Measurements from ENCODE around the gene SATB1.
"Not testable (repeated sequence)": the region's sequence is repeated elsewhere in the genome, so short reads cannot be mapped to it uniquely, and the experiment has no call there.

The SATB1 gene

DNA sequence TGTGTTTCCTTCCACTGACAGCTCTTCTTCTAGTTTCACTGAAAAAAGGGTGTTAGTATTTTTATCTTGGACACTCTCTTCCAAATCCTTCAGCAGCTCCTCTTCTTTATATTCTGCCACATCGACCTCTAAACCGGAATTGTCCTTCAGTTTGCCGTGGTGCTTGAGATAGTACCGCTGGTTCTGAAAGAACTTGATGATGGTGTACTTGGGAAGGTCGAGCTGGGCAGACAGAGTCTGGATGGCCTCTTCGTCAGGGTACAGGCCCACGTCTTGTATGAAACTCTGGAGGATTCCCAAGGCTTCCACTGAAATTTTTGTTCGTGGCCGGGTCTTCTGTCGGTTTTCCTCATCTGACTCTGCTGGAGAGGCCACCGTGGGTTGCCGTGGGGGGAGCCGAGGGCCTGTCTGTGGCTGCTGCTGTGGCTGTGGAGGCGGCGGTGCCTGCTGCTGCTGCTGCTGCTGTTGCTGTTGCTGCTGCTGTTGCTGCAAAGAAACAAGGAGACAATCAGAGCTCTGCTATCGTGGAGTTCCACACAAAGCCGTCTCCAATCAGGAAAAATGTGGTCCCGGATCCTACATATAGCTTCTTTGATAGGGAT is 75.8 kb downstream of the SATB1 start:
- DNase-seq: no peak

DNA sequence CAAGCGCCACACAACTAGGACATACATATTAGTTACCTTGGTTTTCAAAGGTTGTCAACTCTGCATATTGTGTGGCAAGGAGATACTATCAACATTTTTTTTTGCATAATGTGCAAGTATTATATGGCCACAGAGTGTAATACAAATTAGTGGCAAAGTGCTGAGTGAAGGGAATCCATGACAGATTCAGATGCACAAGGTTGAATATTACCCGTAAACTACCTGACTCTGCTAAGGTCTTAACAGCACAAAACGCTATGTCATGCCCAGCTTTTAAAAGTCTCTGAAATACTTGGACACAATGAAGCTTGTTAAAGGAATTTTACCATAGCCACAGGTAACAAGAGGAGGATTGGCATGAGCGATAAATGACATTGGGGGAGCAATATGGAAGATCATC is 79.0 kb downstream of the SATB1 start:
- DNase-seq: no peak

- no peak for DNase-seq
Measured at GRCh38 chr3:18345015-18345367, 80.1 kb downstream of the SATB1 start.

DNA sequence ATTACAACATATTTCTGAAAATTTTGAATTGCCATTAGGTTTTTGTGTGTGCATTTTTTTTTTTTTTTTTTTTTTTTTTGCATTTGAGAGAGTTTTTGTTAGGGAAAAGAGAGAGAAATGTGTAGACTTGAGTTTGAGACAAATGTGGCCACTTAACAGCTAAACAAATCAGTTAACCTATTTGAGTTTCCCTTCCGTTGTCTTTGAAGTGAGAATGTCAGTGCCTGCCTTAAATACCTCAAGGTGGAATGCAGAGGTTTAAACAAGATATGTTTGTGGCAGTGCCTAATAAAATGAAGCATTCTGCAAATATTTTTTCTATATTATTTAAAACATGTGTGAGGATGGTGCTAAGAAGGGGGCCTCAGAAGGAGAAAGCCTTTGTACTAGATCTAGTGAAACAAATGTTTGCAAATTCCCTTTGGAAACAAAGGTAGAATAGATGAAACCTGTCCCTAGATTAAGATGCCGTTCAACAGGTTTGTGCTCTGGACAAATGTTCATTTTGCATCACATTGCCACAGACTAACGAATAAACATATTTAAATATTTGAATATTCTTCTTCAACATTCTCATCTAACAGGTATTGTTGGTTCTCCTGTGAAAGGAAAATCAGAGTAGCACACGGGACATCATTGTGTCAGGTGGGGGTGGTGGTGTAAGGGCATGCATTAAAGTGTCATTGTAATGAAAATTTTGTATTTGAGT is 80.7 kb downstream of the SATB1 start:
- DNase-seq: no peak

- DNase-seq: no peak
Measured at GRCh38 chr3:18343809-18344208, 81.3 kb downstream of the SATB1 start.

DNA sequence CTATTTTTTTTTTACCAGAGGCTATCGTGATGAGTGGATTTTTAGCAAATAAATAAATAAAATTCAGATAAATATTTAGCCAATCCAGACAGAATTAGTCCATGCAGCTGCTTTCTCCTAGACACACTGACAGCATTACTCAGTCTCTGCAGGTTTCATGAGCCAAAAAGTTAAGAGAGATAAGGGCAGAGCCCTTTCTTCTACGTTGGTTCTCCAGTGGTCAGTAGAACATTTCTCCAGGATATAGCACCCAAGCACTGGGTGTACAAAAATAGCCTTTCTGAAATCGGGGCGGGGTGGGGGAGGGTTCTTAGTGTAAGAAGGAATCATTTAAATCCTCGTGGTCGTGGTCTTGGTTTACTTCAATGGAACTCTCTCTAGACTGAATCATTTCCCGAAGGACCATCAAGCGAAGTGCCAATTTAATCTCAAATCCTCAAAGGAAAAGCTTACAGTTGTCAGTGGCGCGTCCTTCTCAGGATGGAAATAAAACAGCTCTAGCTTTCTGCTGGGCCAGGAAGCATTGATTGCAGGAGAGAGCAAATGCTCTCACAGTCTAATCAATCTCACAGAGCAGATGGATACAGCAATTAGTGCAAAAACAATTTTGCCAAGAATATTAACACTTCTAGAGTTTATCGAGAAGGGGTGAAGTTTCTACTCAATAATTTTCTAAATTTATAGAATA is 86.2 kb downstream of the SATB1 start:
- no peak for DNase-seq

DNA sequence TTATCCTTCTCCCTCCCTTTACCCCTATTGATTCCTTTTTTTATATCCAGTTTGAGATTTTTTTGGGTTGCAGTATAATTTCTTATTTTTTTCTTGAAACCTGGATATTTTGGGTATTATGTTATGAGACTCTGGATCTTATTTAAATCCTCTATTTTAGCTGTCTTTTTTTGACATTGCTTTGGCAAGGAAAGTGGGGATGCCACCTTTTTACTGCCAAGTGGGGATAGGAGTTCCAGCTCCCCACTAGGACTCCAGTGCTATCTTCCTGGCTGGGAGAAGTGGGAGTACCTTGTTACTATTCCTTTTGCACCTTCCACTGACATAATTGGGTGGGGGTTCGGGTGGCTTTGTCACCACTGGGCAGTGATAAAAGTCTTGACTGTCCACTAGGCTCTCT is 87.9 kb downstream of the SATB1 start:
- no peak for DNase-seq

GRCh38 chr3:18334837-18335601 is 90.1 kb downstream of the SATB1 start:
- DNase-seq: no peak

DNA sequence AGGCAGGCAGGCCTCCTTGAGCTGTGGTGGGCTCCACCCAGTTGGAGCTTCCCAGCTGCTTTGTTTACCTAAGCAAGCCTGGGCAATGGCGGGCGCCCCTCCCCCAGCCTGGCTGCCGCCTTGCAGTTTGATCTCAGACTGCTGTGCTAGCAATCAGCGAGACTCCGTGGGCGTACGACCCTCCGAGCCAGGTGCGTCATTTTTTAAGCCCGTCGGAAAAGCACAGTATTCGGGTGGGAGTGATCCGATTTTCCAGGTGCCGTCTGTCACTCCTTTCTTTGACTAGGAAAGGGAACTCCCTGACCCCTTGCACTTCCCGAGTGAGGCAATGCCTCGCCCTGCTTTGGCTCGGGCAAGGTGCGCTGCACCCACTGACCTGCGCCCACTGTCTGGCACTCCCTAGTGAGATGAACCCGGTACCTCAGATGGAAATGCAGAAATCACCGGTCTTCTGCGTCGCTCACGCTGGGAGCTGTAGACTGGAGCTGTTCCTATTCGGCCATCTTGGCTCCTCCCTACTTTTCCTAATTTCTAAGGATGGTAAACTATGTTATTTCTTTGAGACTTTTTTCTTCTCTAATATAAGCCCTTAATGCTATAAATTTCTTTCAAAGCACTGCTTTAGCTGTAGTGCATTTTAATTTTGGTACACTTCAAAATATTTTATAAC is 94.2 kb downstream of the SATB1 start:
- DNase-seq: not testable (repeated sequence)

- no peak for DNase-seq
Measured at GRCh38 chr3:18308096-18308650, 117.0 kb downstream of the SATB1 start.

- no peak for DNase-seq
Measured at GRCh38 chr3:18307529-18307928, 117.6 kb downstream of the SATB1 start.

DNA sequence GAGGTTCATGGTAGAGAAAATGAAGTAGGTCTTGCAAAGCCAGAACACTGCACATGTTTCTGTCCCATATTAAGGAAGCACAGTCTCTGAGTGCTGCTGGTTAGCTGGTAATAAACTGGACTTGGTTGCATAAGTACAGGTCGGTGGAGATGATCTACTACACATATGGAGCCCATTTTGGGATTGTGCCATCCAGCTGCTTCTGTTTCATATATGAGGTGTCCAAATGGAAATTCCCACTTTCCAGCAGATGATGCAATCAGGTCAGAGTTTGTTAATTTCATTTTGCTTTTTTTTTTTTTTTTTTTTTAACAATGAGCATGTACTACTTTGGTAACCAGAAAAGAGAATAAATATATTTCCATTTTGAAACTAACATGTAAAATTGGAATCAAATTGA is 122.6 kb downstream of the SATB1 start:
- DNase-seq: no peak

DNA sequence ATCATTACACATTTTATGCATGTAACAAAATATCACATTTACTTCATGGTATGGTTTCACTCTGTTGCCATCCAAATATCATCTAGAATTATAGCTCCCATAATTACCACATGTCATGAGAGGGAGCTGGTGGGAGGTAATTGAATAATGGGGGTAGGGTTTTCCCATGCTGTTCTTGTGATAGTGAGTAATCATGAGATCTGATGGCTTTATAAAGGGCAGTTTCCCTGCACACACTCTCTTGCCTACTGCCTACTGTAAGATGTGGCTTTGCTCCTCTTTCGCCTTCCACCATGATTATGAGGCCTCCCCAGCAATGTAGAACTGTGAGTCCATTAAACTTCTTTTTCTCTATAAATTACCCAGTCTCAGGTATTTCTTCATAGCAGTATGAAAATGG is 123.4 kb downstream of the SATB1 start:
- no peak for DNase-seq

DNA sequence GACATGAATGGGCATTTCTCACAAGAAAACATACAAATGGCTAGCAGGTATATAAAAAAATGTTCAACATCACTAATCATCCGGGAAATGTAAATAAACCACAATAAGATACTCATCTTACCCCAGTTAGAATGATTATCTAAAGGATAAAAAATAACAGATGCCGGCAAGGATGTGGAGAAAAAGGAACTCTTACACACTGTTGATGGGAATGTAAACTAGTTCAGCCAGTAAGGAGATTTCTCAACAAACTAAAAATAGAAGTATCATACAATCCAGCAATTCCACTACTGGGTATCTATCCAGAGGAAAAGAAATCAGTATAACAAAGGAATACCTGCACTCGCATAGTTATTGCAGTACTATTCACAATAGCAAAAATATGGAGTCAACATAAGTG is 124.2 kb downstream of the SATB1 start:
- no peak for DNase-seq

DNA sequence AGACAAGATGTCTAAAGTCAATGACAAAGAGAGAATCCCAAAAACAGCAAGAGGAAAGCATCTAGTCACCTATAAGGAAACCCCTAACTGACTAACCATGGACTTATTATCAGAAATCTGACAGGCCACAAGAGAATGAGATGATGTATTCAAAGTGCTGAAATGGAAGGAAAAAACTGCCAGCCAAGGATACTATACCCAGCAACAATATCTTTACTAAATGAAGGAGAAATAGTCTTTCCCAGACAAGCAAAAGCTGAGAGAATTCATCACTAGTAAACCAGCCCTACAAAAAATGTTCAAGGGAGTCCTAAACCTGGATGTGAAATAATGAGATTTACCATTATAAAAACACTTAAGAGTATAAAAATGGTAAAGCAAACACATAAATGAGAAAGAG is 128.0 kb downstream of the SATB1 start:
- DNase-seq: no peak
